Nasal cavity respiratory epithelium epithelial cell of viscerocranial mucosa (primary cell): Measurements from ENCODE around the gene THSD1. TPM values are rescaled to one million over a fixed set of nuclear protein-coding genes. Genes with fewer than 3 reads are reported as not detected.

Experiments
- total RNA-seq: library from RNA; depleted of rRNA; stranded (reverse); fragments of >200 nt; gene quantifications from 2 replicates; pipeline ENCODE4 v1.2.3, GENCODE V29; 2014

The THSD1 gene, protein sequence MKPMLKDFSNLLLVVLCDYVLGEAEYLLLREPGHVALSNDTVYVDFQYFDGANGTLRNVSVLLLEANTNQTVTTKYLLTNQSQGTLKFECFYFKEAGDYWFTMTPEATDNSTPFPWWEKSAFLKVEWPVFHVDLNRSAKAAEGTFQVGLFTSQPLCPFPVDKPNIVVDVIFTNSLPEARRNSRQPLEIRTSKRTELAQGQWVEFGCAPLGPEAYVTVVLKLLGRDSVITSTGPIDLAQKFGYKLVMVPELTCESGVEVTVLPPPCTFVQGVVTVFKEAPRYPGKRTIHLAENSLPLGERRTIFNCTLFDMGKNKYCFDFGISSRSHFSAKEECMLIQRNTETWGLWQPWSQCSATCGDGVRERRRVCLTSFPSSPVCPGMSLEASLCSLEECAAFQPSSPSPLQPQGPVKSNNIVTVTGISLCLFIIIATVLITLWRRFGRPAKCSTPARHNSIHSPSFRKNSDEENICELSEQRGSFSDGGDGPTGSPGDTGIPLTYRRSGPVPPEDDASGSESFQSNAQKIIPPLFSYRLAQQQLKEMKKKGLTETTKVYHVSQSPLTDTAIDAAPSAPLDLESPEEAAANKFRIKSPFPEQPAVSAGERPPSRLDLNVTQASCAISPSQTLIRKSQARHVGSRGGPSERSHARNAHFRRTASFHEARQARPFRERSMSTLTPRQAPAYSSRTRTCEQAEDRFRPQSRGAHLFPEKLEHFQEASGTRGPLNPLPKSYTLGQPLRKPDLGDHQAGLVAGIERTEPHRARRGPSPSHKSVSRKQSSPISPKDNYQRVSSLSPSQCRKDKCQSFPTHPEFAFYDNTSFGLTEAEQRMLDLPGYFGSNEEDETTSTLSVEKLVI
- 14.0 and 24.2 TPM in 2 replicates for total RNA-seq

DNA sequence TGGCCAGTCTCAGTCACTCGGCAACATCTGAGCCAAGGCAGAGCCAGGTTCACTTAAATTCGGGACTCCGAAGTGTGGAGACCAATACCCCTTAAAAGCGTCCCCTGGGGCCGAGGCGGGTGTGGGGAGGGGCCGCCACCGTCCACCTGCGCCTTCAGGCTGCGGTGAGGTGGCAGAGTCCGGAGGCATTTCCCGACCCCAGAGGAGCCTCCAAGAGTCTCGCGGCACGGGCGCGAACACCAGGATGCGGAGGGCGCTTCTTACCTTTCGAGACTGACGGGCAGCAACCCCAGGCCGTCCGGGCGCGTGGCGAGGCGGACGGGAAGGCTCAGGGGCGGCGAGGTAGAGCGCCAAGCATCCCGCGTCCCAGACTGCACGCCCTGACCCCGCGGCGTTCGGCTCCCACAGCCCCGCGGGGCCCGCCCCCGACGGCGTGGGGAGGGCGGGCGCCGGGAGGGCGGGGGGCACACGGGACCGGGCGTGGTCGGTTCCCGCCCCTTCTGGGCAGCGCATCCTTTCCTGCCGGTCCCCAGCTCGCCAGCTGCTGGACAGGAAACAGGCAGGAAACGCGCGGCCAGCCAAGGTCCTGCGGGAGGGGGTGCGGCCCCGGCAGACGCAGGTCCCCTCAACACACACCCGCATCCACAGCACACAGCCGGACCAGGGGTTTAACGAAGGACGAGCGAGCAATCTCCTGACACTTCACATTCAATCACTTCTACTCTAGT is at the start of gene THSD1:
TSS of gene THSD1 (minus strand) at position 406 of the 728 bp plus-strand sequence. CDS start 3,572 bp downstream, outside the sequence.

DNA sequence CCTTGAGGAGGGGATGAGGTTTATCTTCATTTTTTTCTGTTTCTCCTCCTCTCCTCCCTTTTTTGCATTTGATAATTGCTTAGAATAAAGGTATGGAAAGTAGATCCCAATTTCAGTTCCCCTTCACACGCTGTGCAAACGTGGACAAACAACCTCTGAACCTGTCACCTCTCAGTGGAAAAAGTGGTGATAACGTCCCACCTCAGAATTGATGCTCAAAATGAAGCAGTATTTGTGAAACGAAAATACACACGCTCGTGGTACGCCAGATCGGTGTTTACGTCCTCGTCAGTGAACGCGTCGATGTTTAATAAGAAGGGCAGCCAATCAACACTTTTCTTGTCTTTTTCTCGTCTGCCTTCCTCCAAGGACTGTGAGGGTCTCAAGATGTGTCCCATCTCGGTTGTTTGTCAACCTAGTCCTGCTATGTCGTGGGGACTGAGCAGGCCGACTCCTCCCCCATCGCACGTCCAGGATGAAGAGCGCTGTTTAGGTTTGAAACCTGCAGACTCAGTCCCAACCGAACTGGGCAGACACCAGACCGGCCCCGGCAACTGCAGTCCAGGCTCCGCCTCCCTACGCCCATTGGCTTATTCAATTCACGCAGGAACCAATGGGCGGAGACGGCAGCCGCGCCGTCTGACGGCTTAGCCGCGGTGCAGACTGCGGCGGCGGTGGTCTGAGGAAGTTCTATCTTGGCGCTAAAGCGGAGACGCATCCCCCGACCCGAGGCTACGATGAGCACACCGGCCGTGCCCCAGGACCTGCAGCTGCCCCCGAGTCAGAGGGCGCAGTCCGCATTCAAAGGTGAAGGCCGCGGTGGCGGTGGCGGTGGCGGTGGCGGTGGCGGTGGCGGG is 49.1 kb upstream of the THSD1 start, which contains the start of gene CKAP2:
TSS of gene CKAP2 (plus strand) at position 659 of the 857 bp plus-strand sequence. CDS start at position 738, 79 bp downstream.

DNA sequence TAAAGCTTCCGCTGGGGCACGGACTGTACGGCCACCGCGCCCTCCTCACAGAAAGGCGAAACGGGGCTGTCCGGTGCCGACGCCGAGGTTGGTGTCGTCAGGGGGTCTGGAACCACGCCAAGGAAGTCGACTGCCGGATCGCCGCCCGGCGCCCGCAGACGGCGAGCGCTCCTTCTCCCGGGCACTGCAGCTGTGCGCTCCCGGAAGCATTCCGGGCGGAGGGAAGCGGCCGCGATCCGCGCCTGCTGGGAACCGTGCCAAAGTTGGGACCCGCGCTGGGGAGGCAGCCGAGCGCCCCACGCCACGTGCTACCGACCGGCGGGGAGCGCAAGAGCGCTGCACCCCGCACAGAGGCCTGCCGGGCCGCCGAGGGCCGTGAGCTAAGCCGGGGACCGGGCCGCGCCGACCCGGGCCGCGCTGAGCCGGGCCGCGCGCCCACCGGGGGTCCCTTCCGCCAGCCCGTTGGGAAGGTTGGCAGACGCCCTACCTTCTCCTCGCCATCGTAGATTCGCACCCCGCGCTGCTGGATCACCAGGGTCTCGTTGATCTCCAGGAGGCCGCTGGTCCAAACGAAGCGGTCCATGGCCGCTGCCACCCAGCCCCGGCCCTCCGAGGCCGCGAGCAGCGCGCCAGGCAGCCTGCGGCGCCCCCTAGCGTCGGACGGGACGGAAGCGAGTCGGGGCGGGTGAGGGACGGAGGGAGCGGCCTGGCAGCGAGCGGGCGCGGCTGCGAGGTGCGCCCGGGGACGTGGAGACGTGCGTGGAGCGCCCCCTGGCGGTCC is 44.2 kb upstream of the THSD1 start, which contains the start of gene VPS36:
TSS of gene VPS36 (minus strand) at position 623 of the 781 bp plus-strand sequence. CDS start at position 583, 40 bp downstream.

Other genes with a start within 250 kb of the THSD1 start
- gene NEK3, start 246.6 kb downstream of the THSD1 start, total RNA-seq = 8.8 and 10.9 TPM in 2 replicates
- 24.6 and 40.2 TPM in 2 replicates for gene VPS36, start 44.5 kb upstream of the THSD1 start, total RNA-seq
- gene CKAP2, start 49.3 kb upstream of the THSD1 start, total RNA-seq = 6.8 and 15.3 TPM in 2 replicates
- 4.3 and 4.8 TPM in 2 replicates for gene HNRNPA1L2, start 236.3 kb upstream of the THSD1 start, total RNA-seq
- 34.2 and 36.2 TPM in 2 replicates for gene SUGT1, start 246.7 kb upstream of the THSD1 start, total RNA-seq